GM12878 (cell line): ENCODE measurements around the gene ZBTB49. TPM values are rescaled to one million over a fixed set of nuclear protein-coding genes. Genes with fewer than 3 reads are reported as not detected.

Source experiments
- BACH1 ChIP-seq: fragments of 450-650 bp; IDR thresholded peaks from 2 replicates; pipeline ENCODE4 v1.6.1; 2017; ENCODE audit warnings: mild to moderate bottlenecking, borderline replicate concordance
- CEBPB ChIP-seq, 2 experiments: fragments of 150-350 bp in 1 of 2; IDR thresholded peaks; 2 replicates each; pipeline ENCODE4 v1.6.1; 2012 to 2014; ENCODE audit warnings: low read depth in 2 of 2, low read length in 2 of 2, borderline replicate concordance in 1 of 2, inconsistent platforms in 1 of 2
- CHD2 ChIP-seq: IDR thresholded peaks from 2 replicates; pipeline ENCODE4 v1.6.1; 2011; ENCODE audit warnings: low read depth, low read length, improper control_type of control experiment, borderline replicate concordance
- DPF2 ChIP-seq: fragments of 450-650 bp; IDR thresholded peaks from 2 replicates; pipeline ENCODE4 v1.6.1; 2017; ENCODE audit warnings: mild to moderate bottlenecking
- ESRRA ChIP-seq: IDR thresholded peaks from 2 replicates; pipeline ENCODE4 v1.6.1; 2012; ENCODE audit warnings: mild to moderate bottlenecking, low read length, improper control_type of control experiment
- EZH2 ChIP-seq: IDR thresholded peaks from 2 replicates; pipeline ENCODE4 v1.6.1; 2012; ENCODE audit warnings: low read depth, mild to moderate bottlenecking, control low read depth, inconsistent platforms, low read length, borderline replicate concordance; ENCODE audit not compliant: control insufficient read depth
- GABPA ChIP-seq: IDR thresholded peaks from 2 replicates; pipeline ENCODE4 v1.6.1; 2014; ENCODE audit warnings: antibody characterized with exemption, low read depth, mild to moderate bottlenecking, inconsistent platforms
- HCFC1 ChIP-seq: fragments of 150-350 bp; IDR thresholded peaks from 2 replicates; pipeline ENCODE4 v1.6.1; 2014; ENCODE audit warnings: low read length
- HDAC6 ChIP-seq: fragments of 200-600 bp; sonication (generic); IDR thresholded peaks from one replicate; pipeline ENCODE4 v1.8.0; 2017; ENCODE audit warnings: antibody characterized with exemption; ENCODE audit not compliant: unreplicated experiment
- JUND ChIP-seq: IDR thresholded peaks from 2 replicates; pipeline ENCODE4 v1.6.1; 2012; ENCODE audit warnings: low read depth, mild to moderate bottlenecking, low read length, improper control_type of control experiment, moderate library complexity
- KDM1A ChIP-seq: fragments of 200-600 bp; sonication (generic); IDR thresholded peaks from 2 replicates; pipeline ENCODE4 v1.6.1; 2016; ENCODE audit warnings: borderline replicate concordance
- MEF2A ChIP-seq: IDR thresholded peaks from 2 replicates; pipeline ENCODE4 v1.6.1; 2011; ENCODE audit warnings: low read depth, mild to moderate bottlenecking, low read length, moderate library complexity; ENCODE audit not compliant: insufficient read depth
- MYB ChIP-seq: fragments of 150-350 bp; IDR thresholded peaks from 2 replicates; pipeline ENCODE4 v1.6.1; 2014; ENCODE audit warnings: mild to moderate bottlenecking, low read depth, low read length, borderline replicate concordance
- NBN ChIP-seq: fragments of 450-650 bp; IDR thresholded peaks from 2 replicates; pipeline ENCODE4 v1.6.1; 2016
- NFIC ChIP-seq: IDR thresholded peaks from 2 replicates; pipeline ENCODE4 v1.6.1; 2012; ENCODE audit warnings: low read depth, mild to moderate bottlenecking, inconsistent platforms, low read length, moderate library complexity
- NR2C1 ChIP-seq: fragments of 450-650 bp; IDR thresholded peaks from 2 replicates; pipeline ENCODE4 v1.6.1; 2017; ENCODE audit warnings: antibody characterized with exemption, mild to moderate bottlenecking, moderate library complexity
- PML ChIP-seq: IDR thresholded peaks from 2 replicates; pipeline ENCODE4 v1.6.1; 2012; ENCODE audit warnings: low read length, inconsistent platforms
- RAD21 ChIP-seq: IDR thresholded peaks from 2 replicates; pipeline ENCODE4 v1.6.1; 2011; ENCODE audit warnings: mild to moderate bottlenecking, low read depth, low read length, moderate library complexity; ENCODE audit not compliant: insufficient read depth
- RAD51 ChIP-seq: fragments of 450-650 bp; IDR thresholded peaks from 2 replicates; pipeline ENCODE4 v1.6.1; 2016; ENCODE audit warnings: moderate library complexity, mild to moderate bottlenecking, inconsistent platforms
- RFX5 ChIP-seq: IDR thresholded peaks from 2 replicates; pipeline ENCODE4 v1.6.1; 2011; ENCODE audit warnings: low read depth, low read length, improper control_type of control experiment
- SIX5 ChIP-seq: IDR thresholded peaks from 2 replicates; pipeline ENCODE4 v1.6.1; 2011; ENCODE audit warnings: mild to moderate bottlenecking, low read depth, low read length, moderate library complexity; ENCODE audit not compliant: severe bottlenecking
- TARDBP ChIP-seq: IDR thresholded peaks from 2 replicates; pipeline ENCODE4 v1.6.1; 2016; ENCODE audit warnings: borderline replicate concordance
- YY1 ChIP-seq: IDR thresholded peaks from 2 replicates; pipeline ENCODE4 v1.6.1; 2011; ENCODE audit warnings: low read depth, mild to moderate bottlenecking, low read length
- ZNF207 ChIP-seq: fragments of 450-650 bp; IDR thresholded peaks from 2 replicates; pipeline ENCODE4 v1.6.1; 2014; ENCODE audit warnings: antibody characterized with exemption, mild to moderate bottlenecking, borderline replicate concordance
- ZNF217 ChIP-seq: fragments of 450-650 bp; IDR thresholded peaks from 2 replicates; pipeline ENCODE4 v1.6.1; 2017; ENCODE audit warnings: antibody characterized with exemption, mild to moderate bottlenecking
- ZNF384 ChIP-seq: IDR thresholded peaks from 2 replicates; pipeline ENCODE4 v1.6.1; 2012; ENCODE audit warnings: low read depth, mild to moderate bottlenecking, low read length, improper control_type of control experiment, borderline replicate concordance
- polyA plus RNA-seq, 11 experiments: library from polyadenylated mRNA; depleted of rRNA in 4 of 11; unstranded in 6 of 11; stranded (reverse) in 5 of 11; fragments of >200 nt; fragmentation: Nextera tagmentation in 4 of 11; fragmentation: Illumina TruSeq in 1 of 11; extraction: Ambion mirVana in 4 of 11; extraction: Trizol in 1 of 11; gene quantifications; 1 replicate in 1 of 11; 2 replicates in 10 of 11; pipeline versions ENCODE4 v1.2.1 to v1.2.3, GENCODE V29; 2011 to 2016; ENCODE audit warnings: inconsistent platforms in 2 of 11, missing spikeins in 2 of 11, low read depth in 1 of 11
- total RNA-seq, 4 experiments: library from RNA; depleted of rRNA in 3 of 4; stranded (reverse); fragments of >200 nt in 3 of 4; fragmentation: Illumina TruSeq in 1 of 4; extraction: Trizol in 1 of 4; gene quantifications; 2 replicates each; pipeline versions ENCODE4 v1.2.1 to v1.2.3, GENCODE V29; 2013 to 2021
- TF ChIP-seq, protein P1 (sequence below): IDR thresholded peaks from 2 replicates; pipeline ENCODE4 v1.6.1; 2012; ENCODE audit warnings: low read depth, low read length, improper control_type of control experiment
- TF ChIP-seq, protein P2 (sequence below): fragments of 450-650 bp; IDR thresholded peaks from 2 replicates; pipeline ENCODE4 v1.6.1; 2018; ENCODE audit warnings: mild to moderate bottlenecking, low read depth, moderate library complexity; ENCODE audit not compliant: partially characterized antibody
- TF ChIP-seq, protein P3 (sequence below): fragments of 450-650 bp; IDR thresholded peaks from 2 replicates; pipeline ENCODE4 v1.6.1; 2018; ENCODE audit warnings: borderline replicate concordance, mild to moderate bottlenecking; ENCODE audit not compliant: partially characterized antibody

ZBTB49 gene
- total and polyA plus RNA-seq, 10 of the 15 experiments (the other 5 are each of a cell fraction or from before 2014, with no cell fraction given): 0.37 to 4.8 (median 4.1) TPM

DNA sequence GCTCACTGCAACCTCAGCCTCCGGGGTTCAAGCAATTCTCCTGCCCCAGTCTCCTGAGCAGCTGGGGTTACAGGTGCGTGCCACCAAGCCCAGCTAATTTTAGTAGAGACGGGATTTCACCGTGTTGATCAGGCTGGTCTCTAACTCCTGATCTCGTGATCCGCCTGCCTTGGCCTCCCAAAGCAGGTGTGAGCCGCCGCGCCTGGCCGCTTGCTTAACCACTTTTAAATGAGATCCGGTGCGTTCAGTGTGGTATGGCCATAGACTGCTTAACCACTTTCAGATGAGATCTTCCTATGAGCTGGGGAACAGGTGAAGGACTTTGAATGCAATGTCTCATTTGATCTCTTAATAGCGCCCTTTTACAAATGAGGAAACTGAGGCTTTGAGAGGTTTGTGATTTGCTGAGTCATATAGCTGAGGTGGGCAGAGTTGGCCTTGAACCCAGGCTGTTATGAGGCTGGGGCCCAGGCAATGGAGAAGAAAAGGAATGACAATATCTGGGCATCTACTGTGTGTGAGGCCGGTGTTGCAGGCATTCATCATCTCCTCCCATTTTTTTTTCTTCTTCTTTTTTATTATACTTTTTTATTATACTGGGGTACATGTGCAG lies 55.0 kb downstream of the ZBTB49 start (continued):
- TF ChIP-seq EZH2 (no peak), NBN (0 out of 2 replicates have a peak, but pooled peaks have one; percentile 21), MEF2A (no peak), PML (no peak), TARDBP (no peak), KDM1A (no peak), MYB (no peak), BACH1 (no peak), JUND (no peak), ZNF384 (no peak), RFX5 (no peak), YY1 (no peak), ESRRA (no peak), RAD21 (no peak), ZNF207 (no peak), DPF2 (no peak), ZNF217 (no peak), GABPA (no peak), NR2C1 (no peak), SIX5 (no peak), HDAC6 (no peak), RAD51 (no peak), CEBPB (IDR thresholded peaks at IDR 0.05; ENCODE audit: borderline replicate concordance in 1 of 2, low read depth in 2 of 2, low read length in 2 of 2) (no peak), CHD2 (no peak), HCFC1 (no peak), NFIC (no peak)
- TF ChIP-seq, protein P1, sequence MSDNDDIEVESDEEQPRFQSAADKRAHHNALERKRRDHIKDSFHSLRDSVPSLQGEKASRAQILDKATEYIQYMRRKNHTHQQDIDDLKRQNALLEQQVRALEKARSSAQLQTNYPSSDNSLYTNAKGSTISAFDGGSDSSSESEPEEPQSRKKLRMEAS: no peak
- TF ChIP-seq, protein P2, sequence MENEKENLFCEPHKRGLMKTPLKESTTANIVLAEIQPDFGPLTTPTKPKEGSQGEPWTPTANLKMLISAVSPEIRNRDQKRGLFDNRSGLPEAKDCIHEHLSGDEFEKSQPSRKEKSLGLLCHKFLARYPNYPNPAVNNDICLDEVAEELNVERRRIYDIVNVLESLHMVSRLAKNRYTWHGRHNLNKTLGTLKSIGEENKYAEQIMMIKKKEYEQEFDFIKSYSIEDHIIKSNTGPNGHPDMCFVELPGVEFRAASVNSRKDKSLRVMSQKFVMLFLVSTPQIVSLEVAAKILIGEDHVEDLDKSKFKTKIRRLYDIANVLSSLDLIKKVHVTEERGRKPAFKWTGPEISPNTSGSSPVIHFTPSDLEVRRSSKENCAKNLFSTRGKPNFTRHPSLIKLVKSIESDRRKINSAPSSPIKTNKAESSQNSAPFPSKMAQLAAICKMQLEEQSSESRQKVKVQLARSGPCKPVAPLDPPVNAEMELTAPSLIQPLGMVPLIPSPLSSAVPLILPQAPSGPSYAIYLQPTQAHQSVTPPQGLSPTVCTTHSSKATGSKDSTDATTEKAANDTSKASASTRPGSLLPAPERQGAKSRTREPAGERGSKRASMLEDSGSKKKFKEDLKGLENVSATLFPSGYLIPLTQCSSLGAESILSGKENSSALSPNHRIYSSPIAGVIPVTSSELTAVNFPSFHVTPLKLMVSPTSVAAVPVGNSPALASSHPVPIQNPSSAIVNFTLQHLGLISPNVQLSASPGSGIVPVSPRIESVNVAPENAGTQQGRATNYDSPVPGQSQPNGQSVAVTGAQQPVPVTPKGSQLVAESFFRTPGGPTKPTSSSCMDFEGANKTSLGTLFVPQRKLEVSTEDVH: no peak
- TF ChIP-seq, protein P3, sequence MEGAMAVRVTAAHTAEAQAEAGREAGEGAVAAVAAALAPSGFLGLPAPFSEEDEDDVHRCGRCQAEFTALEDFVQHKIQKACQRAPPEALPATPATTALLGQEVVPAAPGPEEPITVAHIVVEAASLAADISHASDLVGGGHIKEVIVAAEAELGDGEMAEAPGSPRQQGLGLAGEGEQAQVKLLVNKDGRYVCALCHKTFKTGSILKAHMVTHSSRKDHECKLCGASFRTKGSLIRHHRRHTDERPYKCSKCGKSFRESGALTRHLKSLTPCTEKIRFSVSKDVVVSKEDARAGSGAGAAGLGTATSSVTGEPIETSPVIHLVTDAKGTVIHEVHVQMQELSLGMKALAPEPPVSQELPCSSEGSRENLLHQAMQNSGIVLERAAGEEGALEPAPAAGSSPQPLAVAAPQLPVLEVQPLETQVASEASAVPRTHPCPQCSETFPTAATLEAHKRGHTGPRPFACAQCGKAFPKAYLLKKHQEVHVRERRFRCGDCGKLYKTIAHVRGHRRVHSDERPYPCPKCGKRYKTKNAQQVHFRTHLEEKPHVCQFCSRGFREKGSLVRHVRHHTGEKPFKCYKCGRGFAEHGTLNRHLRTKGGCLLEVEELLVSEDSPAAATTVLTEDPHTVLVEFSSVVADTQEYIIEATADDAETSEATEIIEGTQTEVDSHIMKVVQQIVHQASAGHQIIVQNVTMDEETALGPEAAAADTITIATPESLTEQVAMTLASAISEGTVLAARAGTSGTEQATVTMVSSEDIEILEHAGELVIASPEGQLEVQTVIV: no peak
